ENCODE measurements around the gene PRKAR1B.

Gene PRKAR1B

DNA sequence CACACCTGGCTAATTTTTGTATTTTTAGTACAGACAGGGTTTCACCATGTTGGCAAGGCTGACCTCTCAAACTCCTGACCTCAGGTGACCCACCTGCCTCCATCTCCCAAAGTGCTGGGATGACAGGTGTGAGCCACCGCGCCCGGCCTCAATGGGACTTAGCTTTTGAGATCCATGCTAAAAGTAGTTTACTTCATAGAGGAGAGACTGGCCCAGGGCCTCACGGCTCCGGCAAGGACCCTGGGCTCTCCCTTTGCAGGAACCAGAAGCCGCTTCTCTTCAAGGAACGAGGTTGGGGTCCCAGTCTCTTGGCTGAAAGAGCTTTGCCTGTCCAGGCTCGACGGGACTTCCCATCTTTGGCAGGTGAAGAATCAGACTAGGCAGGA lies 30.7 kb downstream of the PRKAR1B start:
- no peak for DNase-seq (ENCODE audit: low read depth, low spot score)

- DNase-seq (ENCODE audit: low read depth, low spot score), result no peak
Measured at GRCh38 chr7:693280-693679, 33.8 kb downstream of the PRKAR1B start.

DNA sequence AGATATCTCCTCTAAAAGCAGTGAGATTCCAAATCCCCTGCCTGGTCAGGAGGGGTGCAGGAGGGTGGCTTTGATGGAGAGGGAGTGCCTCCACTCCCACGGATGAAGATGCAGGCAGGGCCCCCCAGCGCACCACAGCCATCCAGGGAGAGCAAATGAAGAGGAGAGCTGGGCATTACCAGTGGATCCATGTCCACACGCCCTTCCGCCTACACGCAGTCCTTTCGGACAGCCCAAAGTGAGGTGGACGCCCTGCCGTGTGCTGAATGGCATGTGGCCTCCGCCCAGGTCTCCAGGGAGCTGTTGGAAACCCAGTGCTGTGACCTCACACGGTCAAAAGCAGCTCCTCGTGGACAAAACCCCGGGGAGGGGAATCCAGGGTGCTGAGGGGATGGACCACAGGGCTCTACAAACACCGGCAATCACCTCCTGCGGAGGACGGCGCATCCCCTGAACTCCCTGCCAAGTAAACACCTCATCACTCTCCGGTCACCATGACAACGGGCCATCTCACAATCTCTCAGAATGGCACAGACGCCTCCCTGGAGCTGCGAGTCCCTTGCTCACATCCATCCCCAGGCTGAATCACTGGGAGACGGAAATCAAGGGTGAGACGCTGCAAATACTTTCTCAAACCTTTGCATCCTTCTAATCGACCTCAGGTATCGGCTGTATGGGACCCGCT lies 35.6 kb downstream of the PRKAR1B start:
- no peak for DNase-seq (ENCODE audit: low read depth, low spot score)

- DNase-seq (ENCODE audit: low read depth, low spot score), result no peak
Measured at GRCh38 chr7:690478-691360, 36.4 kb downstream of the PRKAR1B start.

- no peak for DNase-seq (ENCODE audit: low read depth, low spot score)
Measured at GRCh38 chr7:685540-685939, 41.5 kb downstream of the PRKAR1B start.

DNA sequence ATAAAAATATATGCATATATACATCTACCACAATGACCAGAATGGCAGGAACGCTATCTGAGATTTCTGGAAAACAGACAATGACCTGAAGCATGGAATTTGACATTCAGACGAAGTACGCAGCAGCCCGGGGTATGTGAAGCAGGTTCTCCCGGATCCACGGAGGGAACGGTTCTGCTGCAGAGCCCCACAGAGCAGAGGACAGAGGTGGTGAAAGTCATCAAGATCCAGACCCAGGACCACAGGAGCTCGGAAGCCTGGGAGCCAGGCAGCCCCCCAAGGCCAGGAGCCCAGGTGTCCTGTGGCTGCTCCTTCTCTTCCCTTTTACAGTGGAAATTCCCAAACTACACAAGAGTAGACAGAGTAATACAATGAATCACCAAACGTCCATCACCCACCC lies 42.7 kb downstream of the PRKAR1B start:
- no peak for DNase-seq (ENCODE audit: low read depth, low spot score)

DNA sequence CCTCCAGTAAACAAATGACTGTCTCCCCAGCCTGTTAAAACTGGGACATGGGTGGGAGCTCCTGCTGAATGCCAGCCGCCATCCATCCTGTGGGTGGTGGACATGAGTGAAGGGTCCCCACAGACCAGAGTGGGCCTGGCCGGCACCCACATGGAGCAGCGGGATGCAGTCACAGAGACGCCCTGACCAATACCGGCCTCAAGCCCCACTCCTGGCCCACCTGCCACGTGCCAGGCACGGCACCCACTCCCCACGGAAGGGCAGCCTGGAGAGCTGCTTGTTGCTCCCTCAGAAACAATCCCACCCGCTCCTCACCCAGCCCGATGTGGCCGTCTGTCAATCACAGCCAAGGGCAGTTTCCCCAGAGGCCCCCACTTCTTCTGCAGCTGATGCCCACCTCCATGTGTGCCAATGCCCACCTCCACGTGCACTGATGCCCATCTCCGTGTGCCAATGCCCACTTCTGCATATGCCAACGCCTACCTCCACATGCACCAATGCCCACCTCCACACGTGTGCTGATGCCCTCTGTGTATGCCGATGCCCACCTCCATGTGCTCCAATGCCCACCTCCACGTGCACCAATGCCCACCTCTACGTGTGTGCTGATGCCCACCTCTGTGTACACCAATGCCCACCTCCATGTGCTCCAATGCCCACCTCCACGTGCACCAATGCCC lies 43.4 kb downstream of the PRKAR1B start:
- no peak for DNase-seq (ENCODE audit: low read depth, low spot score)

- DNase-seq (ENCODE audit: low read depth, low spot score), result no peak
Measured at GRCh38 chr7:682810-683209, 44.3 kb downstream of the PRKAR1B start.

DNA sequence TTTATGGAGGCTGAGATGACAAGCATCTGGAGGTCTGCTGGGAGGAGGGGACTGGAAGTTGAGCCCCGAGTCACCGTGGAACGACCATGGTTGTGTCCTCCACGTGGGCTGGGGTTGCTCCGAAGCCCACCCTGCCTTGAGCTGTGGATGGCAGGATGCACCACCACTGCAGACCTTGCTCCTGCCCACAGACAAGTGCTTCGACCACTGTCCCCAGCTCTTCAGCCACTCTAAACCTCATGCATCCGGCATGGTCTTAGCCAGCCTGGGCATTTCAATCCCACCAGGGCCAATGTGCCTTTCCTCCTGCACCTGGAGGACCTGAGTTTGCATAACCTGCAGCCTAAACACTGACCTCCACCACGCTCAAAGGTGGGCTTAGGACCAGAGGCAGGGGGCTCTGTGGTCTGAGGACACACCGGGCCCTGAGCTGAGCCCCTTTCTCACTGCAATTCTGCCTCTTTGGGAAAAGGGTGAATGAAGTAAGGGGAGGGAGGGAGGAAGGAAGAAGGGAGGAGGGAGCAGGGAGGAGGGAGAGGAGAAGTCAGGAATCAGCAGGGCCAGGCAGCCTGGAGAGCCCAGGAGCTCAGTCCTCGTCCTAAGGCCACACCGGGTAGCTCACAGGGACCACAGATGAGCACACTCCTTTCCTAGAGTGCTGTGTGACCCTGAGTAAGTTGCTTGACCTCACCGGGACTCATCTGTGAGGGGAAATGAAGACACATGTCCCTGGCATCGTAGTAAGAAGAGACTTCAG lies 45.4 kb downstream of the PRKAR1B start:
- no peak for DNase-seq (ENCODE audit: low read depth, low spot score)

- no peak for DNase-seq (ENCODE audit: low read depth, low spot score)
Measured at GRCh38 chr7:680411-681127, 46.5 kb downstream of the PRKAR1B start.

- no peak for DNase-seq (ENCODE audit: low read depth, low spot score)
Measured at GRCh38 chr7:676972-677385, 50.1 kb downstream of the PRKAR1B start.

DNA sequence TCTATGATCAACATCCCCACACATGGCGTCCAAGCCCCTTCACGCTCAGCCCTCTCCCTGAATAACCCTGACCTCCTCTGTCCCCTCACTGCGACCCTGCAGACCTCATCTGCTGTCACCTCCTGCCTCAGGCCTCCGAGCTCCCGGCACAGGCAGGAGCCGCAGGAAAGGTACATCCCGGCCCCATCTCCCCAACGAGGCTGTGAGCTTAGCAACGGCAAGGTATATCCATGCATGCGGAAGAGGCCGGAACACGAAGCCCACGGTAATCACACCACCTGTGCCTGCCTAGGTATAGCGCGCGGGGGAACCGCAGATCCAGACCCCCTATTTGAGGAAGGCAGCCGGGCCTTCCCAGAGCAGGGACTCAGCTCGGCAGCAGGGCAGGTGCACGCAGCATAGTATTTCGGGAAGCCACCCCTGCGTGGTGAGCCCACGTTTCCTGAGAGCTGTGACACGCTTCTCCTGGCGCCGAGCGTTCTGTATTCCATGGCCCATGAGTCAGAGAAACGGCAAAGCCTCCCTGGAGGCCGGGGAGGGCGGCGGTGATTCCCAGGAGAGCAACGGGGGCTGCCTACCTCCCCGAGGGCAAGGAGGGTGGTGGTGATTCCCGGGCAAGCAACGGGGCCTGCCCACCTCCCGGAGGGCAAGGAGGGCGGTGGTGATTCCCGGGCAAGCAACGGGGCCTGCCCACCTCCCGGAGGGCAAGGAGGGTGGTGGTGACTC lies 50.7 kb downstream of the PRKAR1B start:
- DNase-seq (ENCODE audit: low read depth, low spot score), result no peak

- no peak for DNase-seq (ENCODE audit: low read depth, low spot score)
Measured at GRCh38 chr7:674454-675410, 52.3 kb downstream of the PRKAR1B start.

- no peak for DNase-seq (ENCODE audit: low read depth, low spot score)
Measured at GRCh38 chr7:673681-674453, 53.2 kb downstream of the PRKAR1B start.

DNA sequence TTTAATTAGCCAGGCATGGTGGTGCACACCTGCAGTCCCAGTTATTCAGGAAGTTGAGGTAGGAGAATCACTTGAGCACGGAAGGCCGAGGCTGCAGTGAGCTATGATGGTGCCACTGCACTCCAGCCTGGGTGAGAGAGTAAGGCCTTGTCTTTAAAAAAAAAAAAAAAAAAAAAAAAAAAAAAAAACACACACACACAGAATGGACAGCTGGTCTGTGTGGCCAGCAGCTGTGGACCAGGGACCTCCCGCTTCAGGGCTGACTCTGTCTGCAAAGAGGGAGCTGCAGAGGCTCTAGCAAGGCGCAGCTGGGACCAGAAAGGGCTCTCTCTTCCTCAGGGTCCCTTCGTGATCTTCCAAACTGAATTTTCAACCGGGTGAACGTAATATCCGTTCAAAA lies 54.2 kb downstream of the PRKAR1B start:
- DNase-seq (ENCODE audit: low read depth, low spot score), result no peak

DNA sequence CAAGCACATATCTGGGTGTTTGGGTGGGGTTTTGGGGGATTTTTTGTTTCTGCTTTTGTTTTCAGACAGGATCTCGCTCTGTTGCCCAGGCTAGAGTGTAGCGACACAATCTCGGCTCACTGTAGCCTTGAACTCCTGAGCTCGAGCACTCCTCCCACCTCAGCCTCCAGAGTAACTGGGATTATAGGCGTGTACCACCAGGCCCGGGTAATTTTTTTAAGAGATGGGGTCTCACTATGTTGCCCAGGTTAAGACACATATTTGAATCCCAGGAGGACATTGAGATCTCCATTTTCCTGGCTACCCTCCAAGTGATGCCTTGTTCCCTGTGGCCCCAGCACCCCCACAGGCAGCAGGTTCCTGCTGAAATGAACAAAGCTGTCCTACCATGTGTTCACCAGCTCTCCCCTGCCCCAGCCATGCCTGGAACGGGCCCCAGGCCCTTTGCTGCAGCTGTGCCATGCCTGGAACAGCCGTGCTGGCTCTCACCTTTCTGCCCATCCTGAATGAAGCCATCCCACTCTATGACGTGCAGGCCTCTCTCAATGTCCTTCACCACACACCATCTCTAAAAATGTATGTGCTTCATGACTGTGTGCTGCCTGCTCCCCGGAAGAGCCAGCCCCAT lies 55.6 kb downstream of the PRKAR1B start:
- DNase-seq (ENCODE audit: low read depth, low spot score), result no peak

GRCh38 chr7:670501-671390 lies 56.3 kb downstream of the PRKAR1B start:
- no peak for DNase-seq (ENCODE audit: low read depth, low spot score)
